WTC11 (cell line): ENCODE data around the gene CPXM1. TPM values are rescaled to one million over a fixed set of nuclear protein-coding genes. Genes with fewer than 3 reads are reported as not detected.

Experiments used
- ATAC-seq: fragments of 200-7000 bp; cut with Tn5 transposase; 2 replicates; pipeline ENCODE4 v1.10.0; 2021; ENCODE audit warnings: mild to moderate bottlenecking, moderate library complexity
- CTCF ChIA-PET: fragments of 300-600 bp; sonication (Branson Sonifier 250); formaldehyde crosslinking; loops from one replicate; lab custom pipeline; 2021; ENCODE audit warnings: antibody characterized with exemption; lab: Charles Lee
- POLR2A ChIA-PET: fragments of 350-600 bp; sonication (Branson Sonifier 250); formaldehyde crosslinking; loops from one replicate; lab custom pipeline; 2021; ENCODE audit warnings: antibody characterized with exemption; lab: Charles Lee
- DNase-seq: peaks from one replicate; pipeline ENCODE4 v3.0.0; 2021; ENCODE audit warnings: low spot score
- H3K27ac Mint-ChIP-seq: 2 replicates; pipeline ENCODE4 v1.8.0; 2021; ENCODE audit warnings: mixed read lengths
- H3K27me3 Mint-ChIP-seq: 2 replicates; pipeline ENCODE4 v1.8.0; 2021; ENCODE audit warnings: low read depth, mild to moderate bottlenecking, moderate library complexity, mixed read lengths
- H3K36me3 Mint-ChIP-seq: 2 replicates; pipeline ENCODE4 v1.8.0; 2021; ENCODE audit warnings: mixed read lengths
- H3K4me1 Mint-ChIP-seq: 2 replicates; pipeline ENCODE4 v1.8.0; 2022; ENCODE audit warnings: mixed read lengths
- H3K4me3 Mint-ChIP-seq: 2 replicates; pipeline ENCODE4 v1.8.0; 2021; ENCODE audit warnings: mild to moderate bottlenecking, moderate library complexity, mixed read lengths
- H3K9me3 Mint-ChIP-seq: 2 replicates; pipeline ENCODE4 v1.8.0; 2021; ENCODE audit warnings: mixed read lengths
- ERG ChIP-seq: fragments of 250-450 bp; sonication (Bioruptor Pico); IDR thresholded peaks from 2 replicates; pipeline ENCODE4 v1.8.0; 2021; ENCODE audit warnings: mild to moderate bottlenecking
- FOXP4 ChIP-seq: sonication (generic); formaldehyde crosslinking; IDR thresholded peaks from 2 replicates; pipeline ENCODE4 v1.8.0; 2022; ENCODE audit warnings: mild to moderate bottlenecking, missing genetic modification reagents
- MAX ChIP-seq: sonication (generic); formaldehyde crosslinking; IDR thresholded peaks from 2 replicates; pipeline ENCODE4 v1.8.0; 2022; ENCODE audit warnings: mild to moderate bottlenecking, missing genetic modification reagents
- SP1 ChIP-seq: sonication (generic); formaldehyde crosslinking; conservative IDR thresholded peaks from 2 replicates; pipeline ENCODE4 v1.8.1; 2022; ENCODE audit warnings: missing genetic modification reagents
- TP53 ChIP-seq: sonication (generic); formaldehyde crosslinking; IDR thresholded peaks from 2 replicates; pipeline ENCODE4 v1.8.1; 2023; ENCODE audit warnings: mild to moderate bottlenecking, missing genetic modification reagents
- ZNF219 ChIP-seq: sonication (generic); formaldehyde crosslinking; IDR thresholded peaks from 2 replicates; pipeline ENCODE4 v1.8.0; 2023; ENCODE audit warnings: missing genetic modification reagents, mild to moderate bottlenecking, borderline replicate concordance
- ZNF416 ChIP-seq: fragments of 250-450 bp; sonication (Bioruptor Pico); IDR thresholded peaks from 2 replicates; pipeline ENCODE4 v1.9.0; 2021; ENCODE audit warnings: mild to moderate bottlenecking, inconsistent platforms
- total RNA-seq: library from RNA; stranded (reverse); gene quantifications from 3 replicates; pipeline ENCODE4 v1.2.3, GENCODE V29; 2021
- TF ChIP-seq, protein P1 (sequence below): sonication (generic); formaldehyde crosslinking; IDR thresholded peaks from 2 replicates; pipeline ENCODE4 v1.8.0; 2022; ENCODE audit warnings: missing genetic modification reagents
- TF ChIP-seq, protein P2 (sequence below): sonication (generic); formaldehyde crosslinking; IDR thresholded peaks from 2 replicates; pipeline ENCODE4 v1.8.0; 2023; ENCODE audit warnings: mild to moderate bottlenecking, missing genetic modification reagents
- TF ChIP-seq, protein P3 (sequence below): sonication (generic); formaldehyde crosslinking; IDR thresholded peaks from 2 replicates; pipeline ENCODE4 v1.8.0; 2023; ENCODE audit warnings: missing genetic modification reagents, mild to moderate bottlenecking, borderline replicate concordance

The CPXM1 gene
- total RNA-seq, 1 experiment from 2014 or later: 51.2 TPM

GRCh38 chr20:2820896-2821869, 20.8 kb upstream of the CPXM1 start:
- Mint-ChIP-seq H3K9me3 (no peaks in the 10 kb centered on the region), H3K36me3 (no peaks in the 10 kb centered on the region), H3K27ac (no peak overlapping the region), H3K4me3 (peak overlapping the region; percentile 65), H3K4me1 (peaks cover 15% of the 10 kb centered on the region), H3K27me3 (peaks cover 56% of the 10 kb centered on the region)
- no peak for TF ChIP-seq ZNF416 (CRISPR knock-in tag)
- TF ChIP-seq, protein P1, sequence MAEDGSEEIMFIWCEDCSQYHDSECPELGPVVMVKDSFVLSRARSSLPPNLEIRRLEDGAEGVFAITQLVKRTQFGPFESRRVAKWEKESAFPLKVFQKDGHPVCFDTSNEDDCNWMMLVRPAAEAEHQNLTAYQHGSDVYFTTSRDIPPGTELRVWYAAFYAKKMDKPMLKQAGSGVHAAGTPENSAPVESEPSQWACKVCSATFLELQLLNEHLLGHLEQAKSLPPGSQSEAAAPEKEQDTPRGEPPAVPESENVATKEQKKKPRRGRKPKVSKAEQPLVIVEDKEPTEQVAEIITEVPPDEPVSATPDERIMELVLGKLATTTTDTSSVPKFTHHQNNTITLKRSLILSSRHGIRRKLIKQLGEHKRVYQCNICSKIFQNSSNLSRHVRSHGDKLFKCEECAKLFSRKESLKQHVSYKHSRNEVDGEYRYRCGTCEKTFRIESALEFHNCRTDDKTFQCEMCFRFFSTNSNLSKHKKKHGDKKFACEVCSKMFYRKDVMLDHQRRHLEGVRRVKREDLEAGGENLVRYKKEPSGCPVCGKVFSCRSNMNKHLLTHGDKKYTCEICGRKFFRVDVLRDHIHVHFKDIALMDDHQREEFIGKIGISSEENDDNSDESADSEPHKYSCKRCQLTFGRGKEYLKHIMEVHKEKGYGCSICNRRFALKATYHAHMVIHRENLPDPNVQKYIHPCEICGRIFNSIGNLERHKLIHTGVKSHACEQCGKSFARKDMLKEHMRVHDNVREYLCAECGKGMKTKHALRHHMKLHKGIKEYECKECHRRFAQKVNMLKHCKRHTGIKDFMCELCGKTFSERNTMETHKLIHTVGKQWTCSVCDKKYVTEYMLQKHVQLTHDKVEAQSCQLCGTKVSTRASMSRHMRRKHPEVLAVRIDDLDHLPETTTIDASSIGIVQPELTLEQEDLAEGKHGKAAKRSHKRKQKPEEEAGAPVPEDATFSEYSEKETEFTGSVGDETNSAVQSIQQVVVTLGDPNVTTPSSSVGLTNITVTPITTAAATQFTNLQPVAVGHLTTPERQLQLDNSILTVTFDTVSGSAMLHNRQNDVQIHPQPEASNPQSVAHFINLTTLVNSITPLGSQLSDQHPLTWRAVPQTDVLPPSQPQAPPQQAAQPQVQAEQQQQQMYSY (CRISPR knock-in tag): peak; percentile 85
- 0 out of 2 replicates have a peak, but pooled peaks have one; percentile 23 for TF ChIP-seq TP53 (CRISPR knock-in tag)
- TF ChIP-seq MAX (CRISPR knock-in tag): peak; percentile 62
- CTCF ChIA-PET: interaction anchor here (0.7 to 2.6 kb wide), 8 partner anchors 20 to 133 kb away, joined by 3 to 11 read pairs (median 4); partner anchors contain the start of gene CPXM1
- POLR2A ChIA-PET: interaction anchor here (1.5 kb wide), 1 partner anchor 12 kb away, joined by 3 read pairs; no protein-coding TSS in a partner anchor
- DNase-seq (peak; percentile 51), ATAC-seq (peak; percentile 65)

DNA sequence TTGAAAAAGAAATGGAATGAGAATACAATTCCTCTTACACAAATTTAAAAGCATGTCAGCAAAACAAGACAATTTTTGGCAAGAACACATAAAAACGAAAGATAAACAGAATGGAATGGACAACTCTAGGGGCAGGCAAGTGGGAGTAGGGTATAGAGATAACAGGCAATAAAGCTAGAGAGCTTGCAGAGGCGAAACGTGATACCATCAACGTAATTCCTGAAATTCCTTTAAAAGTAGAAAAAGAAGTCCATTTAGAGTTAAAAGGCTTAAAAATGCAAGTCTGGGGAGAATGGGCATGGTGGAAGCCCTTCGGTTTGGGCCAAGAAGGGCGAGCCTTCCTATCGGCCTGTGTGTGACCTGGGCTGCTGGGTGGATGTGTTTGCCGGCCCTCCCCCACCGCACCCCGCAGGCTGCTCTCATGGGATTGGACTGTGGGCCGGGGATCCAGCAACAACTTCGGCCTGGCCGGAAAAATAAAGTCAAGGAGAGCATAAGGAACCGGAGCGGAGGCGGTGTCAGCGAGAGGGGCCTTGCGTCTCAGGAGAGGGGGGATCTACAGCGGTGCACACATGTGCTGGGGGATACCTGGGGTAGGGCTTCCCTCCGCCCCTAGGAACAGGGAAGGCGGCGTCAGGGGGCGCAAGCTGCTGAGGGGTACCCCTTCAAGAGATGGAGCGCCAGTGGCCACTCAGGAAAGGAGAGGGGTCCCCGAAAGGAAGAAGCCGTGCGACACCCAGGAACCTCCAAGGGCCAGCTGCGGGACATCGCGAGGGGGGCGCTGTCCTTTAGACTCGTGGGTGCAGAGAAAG, 19.9 kb upstream of the CPXM1 start:
- DNase-seq: peak; percentile 42
- Mint-ChIP-seq H3K27ac (no peak overlapping the region), H3K27me3 (peaks cover 50% of the 10 kb centered on the region), H3K4me3 (peak overlapping the region; percentile 65), H3K36me3 (no peaks in the 10 kb centered on the region), H3K4me1 (peaks cover 15% of the 10 kb centered on the region), H3K9me3 (no peaks in the 10 kb centered on the region)
- ChIA-PET POLR2A (interaction anchor here (1.5 kb wide), 1 partner anchor 13 kb away, joined by 3 read pairs; no protein-coding TSS in a partner anchor), CTCF (interaction anchor here (1.0 to 2.6 kb wide), 4 partner anchors 19 to 121 kb away, joined by 4 to 11 read pairs (median 7); partner anchors contain the start of gene CPXM1)
- peak; percentile 69 for ATAC-seq
- TF ChIP-seq SP1 (0 out of 2 replicates have a peak, but pooled peaks have one; percentile 1), ZNF219 (CRISPR knock-in tag) (no peak)
- TF ChIP-seq, protein P2, sequence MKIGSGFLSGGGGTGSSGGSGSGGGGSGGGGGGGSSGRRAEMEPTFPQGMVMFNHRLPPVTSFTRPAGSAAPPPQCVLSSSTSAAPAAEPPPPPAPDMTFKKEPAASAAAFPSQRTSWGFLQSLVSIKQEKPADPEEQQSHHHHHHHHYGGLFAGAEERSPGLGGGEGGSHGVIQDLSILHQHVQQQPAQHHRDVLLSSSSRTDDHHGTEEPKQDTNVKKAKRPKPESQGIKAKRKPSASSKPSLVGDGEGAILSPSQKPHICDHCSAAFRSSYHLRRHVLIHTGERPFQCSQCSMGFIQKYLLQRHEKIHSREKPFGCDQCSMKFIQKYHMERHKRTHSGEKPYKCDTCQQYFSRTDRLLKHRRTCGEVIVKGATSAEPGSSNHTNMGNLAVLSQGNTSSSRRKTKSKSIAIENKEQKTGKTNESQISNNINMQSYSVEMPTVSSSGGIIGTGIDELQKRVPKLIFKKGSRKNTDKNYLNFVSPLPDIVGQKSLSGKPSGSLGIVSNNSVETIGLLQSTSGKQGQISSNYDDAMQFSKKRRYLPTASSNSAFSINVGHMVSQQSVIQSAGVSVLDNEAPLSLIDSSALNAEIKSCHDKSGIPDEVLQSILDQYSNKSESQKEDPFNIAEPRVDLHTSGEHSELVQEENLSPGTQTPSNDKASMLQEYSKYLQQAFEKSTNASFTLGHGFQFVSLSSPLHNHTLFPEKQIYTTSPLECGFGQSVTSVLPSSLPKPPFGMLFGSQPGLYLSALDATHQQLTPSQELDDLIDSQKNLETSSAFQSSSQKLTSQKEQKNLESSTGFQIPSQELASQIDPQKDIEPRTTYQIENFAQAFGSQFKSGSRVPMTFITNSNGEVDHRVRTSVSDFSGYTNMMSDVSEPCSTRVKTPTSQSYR (CRISPR knock-in tag): 0 out of 2 replicates have a peak, but pooled peaks have one; percentile 19

- DNase-seq: no peak
- H3K27ac Mint-ChIP-seq: no peak overlapping the region
- peaks cover 4% of the 10 kb centered on the region; the same call in 1 of the 2 replicates for H3K9me3 Mint-ChIP-seq
- ChIA-PET CTCF (interaction anchor here (1.7 kb wide), 1 partner anchor 34 kb away, joined by 16 read pairs; no protein-coding TSS in a partner anchor), POLR2A (no interaction called here)
- peaks cover 54% of the 10 kb centered on the region for H3K27me3 Mint-ChIP-seq
- no peak for ATAC-seq
- peaks cover 15% of the 10 kb centered on the region for H3K4me1 Mint-ChIP-seq
- no peak overlapping the region for H3K4me3 Mint-ChIP-seq
- H3K36me3 Mint-ChIP-seq: no peaks in the 10 kb centered on the region
- TF ChIP-seq, protein P3, sequence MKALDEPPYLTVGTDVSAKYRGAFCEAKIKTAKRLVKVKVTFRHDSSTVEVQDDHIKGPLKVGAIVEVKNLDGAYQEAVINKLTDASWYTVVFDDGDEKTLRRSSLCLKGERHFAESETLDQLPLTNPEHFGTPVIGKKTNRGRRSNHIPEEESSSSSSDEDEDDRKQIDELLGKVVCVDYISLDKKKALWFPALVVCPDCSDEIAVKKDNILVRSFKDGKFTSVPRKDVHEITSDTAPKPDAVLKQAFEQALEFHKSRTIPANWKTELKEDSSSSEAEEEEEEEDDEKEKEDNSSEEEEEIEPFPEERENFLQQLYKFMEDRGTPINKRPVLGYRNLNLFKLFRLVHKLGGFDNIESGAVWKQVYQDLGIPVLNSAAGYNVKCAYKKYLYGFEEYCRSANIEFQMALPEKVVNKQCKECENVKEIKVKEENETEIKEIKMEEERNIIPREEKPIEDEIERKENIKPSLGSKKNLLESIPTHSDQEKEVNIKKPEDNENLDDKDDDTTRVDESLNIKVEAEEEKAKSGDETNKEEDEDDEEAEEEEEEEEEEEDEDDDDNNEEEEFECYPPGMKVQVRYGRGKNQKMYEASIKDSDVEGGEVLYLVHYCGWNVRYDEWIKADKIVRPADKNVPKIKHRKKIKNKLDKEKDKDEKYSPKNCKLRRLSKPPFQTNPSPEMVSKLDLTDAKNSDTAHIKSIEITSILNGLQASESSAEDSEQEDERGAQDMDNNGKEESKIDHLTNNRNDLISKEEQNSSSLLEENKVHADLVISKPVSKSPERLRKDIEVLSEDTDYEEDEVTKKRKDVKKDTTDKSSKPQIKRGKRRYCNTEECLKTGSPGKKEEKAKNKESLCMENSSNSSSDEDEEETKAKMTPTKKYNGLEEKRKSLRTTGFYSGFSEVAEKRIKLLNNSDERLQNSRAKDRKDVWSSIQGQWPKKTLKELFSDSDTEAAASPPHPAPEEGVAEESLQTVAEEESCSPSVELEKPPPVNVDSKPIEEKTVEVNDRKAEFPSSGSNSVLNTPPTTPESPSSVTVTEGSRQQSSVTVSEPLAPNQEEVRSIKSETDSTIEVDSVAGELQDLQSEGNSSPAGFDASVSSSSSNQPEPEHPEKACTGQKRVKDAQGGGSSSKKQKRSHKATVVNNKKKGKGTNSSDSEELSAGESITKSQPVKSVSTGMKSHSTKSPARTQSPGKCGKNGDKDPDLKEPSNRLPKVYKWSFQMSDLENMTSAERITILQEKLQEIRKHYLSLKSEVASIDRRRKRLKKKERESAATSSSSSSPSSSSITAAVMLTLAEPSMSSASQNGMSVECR: no peak
- no peak for TF ChIP-seq SP1
- TF ChIP-seq FOXP4 (CRISPR knock-in tag): no peak
- TF ChIP-seq ERG (CRISPR knock-in tag): no peak
Observed at GRCh38 chr20:2817891-2818595, 17.6 kb upstream of the CPXM1 start.
